GM19463 (cell line): ENCODE results near the gene UBXN11.

Source experiments
- ATAC-seq: cut with Tn5 transposase; IDR thresholded peaks from one replicate; pipeline ENCODE4 v1.9.1; 2021; ENCODE audit warnings: mild to moderate bottlenecking, moderate library complexity; ENCODE audit not compliant: unreplicated experiment

The UBXN11 gene

GRCh38 chr1:26275580-26276431, 30.6 kb downstream of the UBXN11 start:
- ATAC-seq = no peak

DNA sequence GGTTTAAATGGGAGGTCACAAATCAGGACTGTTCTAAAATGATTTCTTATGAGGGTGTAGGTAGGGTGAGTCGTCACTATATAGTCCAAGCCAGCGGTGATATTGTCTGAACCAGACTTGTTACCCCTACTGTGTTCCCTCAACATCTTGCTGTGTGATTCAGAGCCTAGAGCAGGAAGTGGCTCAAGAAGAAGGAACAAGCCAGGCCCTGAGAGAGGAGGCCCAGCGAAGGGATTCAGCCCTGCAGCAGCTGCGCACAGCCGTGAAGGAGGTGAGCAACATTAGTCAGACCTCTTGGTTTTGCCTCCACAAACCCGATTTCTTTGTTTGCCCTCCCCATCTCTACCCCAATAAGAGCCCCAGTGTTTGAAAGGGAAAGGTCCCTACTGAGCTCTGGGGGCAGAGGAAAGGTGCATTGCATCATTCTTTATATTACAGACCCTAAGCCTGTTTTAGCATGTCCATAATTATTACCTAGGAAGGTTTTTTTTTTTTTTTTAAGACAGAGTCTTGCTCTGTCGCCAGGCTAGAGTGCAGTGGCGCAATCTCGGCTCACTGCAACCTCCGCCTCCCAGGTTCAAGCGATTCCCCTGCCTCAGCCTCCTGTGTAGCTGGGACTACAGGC, 31.5 kb downstream of the UBXN11 start:
- no peak for ATAC-seq

DNA sequence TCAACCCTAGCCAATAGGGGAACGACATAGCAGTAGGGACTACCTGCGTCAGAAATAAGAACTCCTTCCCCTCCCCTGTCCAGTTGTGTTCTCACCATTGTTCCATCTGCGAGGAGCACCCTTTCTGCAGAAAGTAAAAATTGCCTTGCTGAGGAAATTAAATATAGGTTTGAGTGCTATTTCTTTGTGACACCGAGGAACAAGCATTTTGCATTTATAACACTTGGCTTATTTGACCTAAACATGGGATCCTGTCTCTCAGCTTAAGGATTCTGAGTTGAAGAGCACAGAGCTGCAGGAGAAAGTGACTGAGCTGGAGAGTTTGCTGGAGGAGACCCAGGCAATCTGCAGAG, 37.3 kb downstream of the UBXN11 start:
- no peak for ATAC-seq

DNA sequence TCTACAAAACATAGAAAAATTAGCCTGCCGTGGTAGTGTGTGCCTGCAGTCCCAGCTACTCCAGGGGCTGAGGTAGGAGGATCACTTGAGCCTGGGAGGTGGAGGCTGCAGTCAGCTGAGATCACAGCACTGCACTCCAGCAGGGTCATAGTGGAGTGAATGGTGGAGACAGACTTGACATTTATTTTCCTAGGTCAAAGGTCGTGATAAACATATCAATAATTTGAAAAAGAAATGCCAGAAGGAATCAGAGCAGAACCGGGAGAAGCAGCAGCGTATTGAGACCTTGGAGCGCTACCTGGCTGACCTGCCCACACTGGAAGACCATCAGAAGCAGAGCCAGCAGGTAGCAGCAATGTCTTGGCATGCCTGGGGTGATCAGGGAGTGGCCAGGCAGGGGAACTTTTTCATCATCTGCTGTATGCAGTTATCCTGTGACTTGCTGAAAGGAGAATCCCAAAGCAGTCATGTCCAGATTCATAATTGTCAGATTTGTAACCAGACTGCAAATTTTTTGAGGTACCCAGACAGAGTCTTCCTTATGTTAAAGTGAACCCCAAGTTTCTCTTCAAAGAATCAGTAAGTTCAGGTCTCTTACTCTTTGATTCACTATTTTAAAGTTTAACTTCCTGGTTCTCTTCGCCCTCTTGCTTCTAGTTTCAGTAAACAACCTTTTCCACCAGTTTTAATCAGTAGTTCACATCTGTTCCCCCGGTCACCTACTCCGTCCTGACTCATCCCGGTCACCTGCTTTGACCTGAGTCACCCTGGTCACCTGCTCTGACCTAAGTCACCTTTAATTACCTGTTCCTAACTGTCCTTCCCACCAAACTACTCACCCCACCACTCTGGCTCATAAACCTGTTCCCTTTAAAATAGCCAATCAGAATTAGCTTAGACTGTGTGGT, 37.9 kb downstream of the UBXN11 start:
- ATAC-seq = no peak

DNA sequence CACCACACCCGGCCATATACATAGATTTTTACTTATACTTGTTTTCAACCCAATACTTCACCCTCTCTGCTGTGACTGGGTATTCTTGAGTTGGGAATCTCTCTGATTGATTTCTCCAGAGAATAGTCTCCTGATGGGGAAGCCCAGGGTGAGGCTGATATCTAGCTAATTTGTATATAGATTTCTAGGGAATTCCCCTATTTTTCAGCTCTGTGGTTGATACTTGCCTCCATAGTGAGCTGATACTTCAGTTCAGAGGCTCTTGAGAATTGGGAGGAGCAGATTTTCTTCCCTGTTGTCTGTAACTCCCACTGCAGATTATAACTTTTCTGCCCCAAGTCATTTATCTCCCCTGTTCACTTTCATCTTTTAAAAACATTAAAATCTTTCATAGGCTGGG, 41.0 kb downstream of the UBXN11 start:
- no peak for ATAC-seq

DNA sequence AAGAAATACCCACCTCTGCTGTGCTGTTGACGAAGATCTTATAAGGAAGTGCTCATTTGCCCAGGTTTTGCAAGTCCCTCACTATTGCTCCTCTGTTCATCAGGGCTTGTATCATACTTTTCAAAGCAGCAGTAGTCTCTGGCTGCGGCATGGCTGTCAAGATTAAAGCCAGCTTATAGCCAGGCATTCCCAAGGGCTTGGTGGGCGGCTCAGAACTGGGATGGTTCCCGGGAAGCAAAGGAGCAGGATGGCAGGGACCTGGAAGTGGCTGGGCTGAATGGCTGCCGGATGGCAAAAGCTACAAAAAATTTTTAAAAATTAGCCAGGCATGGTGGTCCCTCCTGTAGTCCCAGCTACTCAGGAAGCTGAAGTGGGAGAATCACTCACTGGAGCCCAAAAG, 43.2 kb downstream of the UBXN11 start:
- no peak for ATAC-seq

DNA sequence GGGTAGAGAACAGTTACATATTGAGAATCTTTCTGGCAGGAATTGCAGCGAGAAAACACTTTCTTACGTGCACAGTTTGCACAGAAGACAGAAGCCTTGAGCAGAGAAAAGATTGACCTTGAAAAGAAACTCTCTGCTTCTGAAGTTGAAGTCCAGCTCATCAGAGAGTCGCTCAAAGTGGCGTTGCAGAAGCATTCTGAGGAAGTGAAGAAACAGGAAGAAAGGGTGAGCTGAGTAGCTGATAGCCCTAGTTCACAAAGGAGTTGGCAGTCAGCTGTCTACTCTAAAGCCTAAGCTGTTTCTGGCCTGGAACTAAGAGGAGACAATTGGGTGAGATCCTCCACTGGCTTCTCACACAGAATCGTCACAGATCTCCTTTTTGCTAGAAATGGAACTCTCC, 46.9 kb downstream of the UBXN11 start:
- no peak for ATAC-seq

DNA sequence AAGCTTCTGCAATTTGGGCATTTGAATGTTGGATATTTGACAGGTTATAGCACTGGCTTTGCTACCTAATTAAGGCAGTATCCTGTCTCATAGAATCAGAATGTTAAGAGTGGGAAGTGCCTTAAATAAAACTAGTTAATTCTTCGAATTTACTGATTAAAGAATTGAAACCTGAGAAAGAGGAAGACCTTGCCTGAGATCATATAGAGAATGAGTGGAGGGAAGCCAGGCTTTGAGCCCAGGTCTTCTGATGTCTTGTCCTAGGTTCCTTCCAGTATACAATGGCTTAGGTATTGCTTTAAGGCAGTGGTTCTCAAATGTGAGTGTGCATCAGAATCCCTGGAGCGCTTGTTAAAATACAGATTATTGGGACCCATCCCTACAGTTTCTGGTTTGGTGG, 47.4 kb downstream of the UBXN11 start:
- ATAC-seq = no peak

DNA sequence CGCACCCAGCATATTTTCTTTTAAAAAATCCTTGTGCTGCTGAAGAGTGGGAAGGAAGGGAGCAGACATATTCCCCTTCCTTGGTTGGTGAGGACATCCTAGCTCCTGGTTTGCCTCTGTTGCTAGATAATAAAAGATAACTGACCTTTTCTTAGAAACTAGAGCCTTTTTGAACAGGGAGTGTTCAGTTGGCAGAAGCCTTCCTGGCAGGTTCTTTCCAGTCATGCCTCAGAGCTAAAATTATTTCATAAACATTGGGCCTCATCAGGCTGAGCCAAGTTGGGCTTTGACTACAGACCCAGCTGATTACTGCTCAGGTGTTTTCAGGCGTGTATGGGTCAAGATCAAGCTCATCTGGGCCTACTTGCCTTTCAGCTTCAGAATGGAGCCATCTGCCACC, 49.2 kb downstream of the UBXN11 start:
- no peak for ATAC-seq

DNA sequence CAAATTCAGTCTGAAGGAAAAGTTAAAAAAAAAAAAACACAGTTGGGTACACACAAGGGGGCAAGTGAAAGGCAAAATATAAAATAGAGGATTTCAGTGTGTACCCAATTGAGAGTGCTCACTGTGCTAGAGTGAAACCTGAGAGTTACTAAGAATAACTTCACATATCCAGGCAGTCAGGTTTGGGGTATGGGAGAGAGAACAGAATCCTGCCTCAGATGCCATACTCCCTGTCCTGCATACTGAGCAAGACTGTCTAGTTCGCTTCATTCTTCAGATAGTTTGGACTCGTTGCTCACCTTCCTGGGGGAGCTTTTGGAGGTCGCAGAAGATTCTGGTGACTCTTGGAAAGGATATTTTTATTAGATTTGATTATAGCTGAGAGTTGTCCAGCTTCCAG, 52.0 kb downstream of the UBXN11 start:
- no peak for ATAC-seq

GRCh38 chr1:26252718-26253117, 53.7 kb downstream of the UBXN11 start:
- no peak for ATAC-seq

DNA sequence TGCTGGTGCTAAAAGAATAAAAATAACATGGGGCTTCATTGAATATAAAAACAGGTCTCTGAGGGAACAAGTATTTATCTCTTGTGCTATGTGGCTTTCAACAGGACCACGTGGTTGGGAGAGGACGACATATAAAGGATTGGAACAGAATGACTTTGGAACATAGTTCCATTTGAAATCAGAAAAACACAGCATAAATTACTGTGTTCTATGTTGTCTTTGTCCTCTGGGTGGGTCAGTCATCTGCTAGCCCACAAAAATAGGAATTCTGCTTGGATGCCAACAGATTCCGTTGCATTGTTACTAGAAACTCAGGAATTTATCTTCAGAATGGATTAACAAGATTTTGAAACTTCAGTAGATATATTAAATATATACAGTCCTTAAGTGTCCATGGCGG, 66.5 kb downstream of the UBXN11 start:
- no peak for ATAC-seq

GRCh38 chr1:26237230-26237966, 69.0 kb downstream of the UBXN11 start:
- no peak for ATAC-seq

- ATAC-seq = no peak
Measured at GRCh38 chr1:26234644-26235370, 71.6 kb downstream of the UBXN11 start.

GRCh38 chr1:26233903-26234643, 72.4 kb downstream of the UBXN11 start, which contains the start of gene CEP85:
TSS of gene CEP85 (plus strand) at chr1:26234200. CDS start at chr1:26239784, 5,584 bp downstream.
- ATAC-seq = peak; percentile 92
